Gastroesophageal sphincter (tissue), 3 donors: Measurements from ENCODE around the gene RAB5IF.

ENCODE experiments used
- CTCF ChIP-seq, 4 experiments: fragments of 200-600 bp in 2 of 4; fragments of 450-650 bp in 2 of 4; sonication (generic) in 1 of 4; IDR thresholded peaks; one replicate each; pipeline ENCODE4 v1.5.1; 2017 to 2019; ENCODE audit warnings: antibody characterized with exemption in 4 of 4, mild to moderate bottlenecking in 2 of 4, moderate library complexity in 2 of 4
- EP300 ChIP-seq: sonication (generic); formaldehyde crosslinking; IDR thresholded peaks from one replicate; pipeline ENCODE4 v1.6.1; 2017; ENCODE audit warnings: antibody characterized with exemption, mild to moderate bottlenecking
- POLR2A ChIP-seq, 2 donors: fragments of 450-650 bp; IDR thresholded peaks; one replicate each; pipeline ENCODE4 v1.6.1; 2017; ENCODE audit warnings: antibody characterized with exemption in 2 of 2, mild to moderate bottlenecking in 2 of 2, moderate library complexity in 1 of 2
- POLR2AphosphoS5 ChIP-seq: sonication (generic); formaldehyde crosslinking; IDR thresholded peaks from one replicate; pipeline ENCODE4 v1.6.1; 2017; ENCODE audit warnings: antibody characterized with exemption

GRCh38 chr20:36585410-36586125 lies 20.0 kb upstream of the RAB5IF start:
- TF ChIP-seq CTCF (IDR thresholded peaks at IDR 0.05) (no peak), POLR2AphosphoS5 (no peak), POLR2A (IDR thresholded peaks at IDR 0.05) (no peak), EP300 (no peak)
